ENCODE measurements around the gene ICAM3. TPM values are rescaled to one million over a fixed set of nuclear protein-coding genes. Genes with fewer than 3 reads are reported as not detected.

The ICAM3 gene
- total and polyA plus RNA-seq, 2 of the 4 experiments (the other 2 are of a cell fraction) = 6.6 to 11.7 TPM

DNA sequence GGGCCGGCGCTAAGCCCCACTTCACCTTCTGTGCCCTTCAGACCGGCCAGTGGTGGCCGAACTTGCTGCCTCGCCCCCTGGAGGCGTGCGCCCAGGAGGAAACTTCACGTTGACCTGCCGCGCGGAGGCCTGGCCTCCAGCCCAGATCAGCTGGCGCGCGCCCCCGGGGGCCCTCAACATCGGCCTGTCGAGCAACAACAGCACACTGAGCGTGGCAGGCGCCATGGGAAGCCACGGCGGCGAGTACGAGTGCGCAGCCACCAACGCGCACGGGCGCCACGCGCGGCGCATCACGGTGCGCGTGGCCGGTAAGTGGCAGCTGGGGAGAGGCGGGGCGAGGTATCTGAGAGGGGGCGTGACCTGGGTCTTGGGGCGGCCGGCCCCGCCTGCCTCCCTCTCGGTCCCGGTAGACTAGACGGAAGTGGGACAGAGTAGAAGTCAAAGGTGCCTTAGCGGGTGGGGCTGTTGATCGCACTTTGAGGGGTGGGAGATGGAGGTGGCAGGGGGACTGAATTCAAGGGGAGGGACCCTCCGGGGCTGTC lies 44.0 kb downstream of the ICAM3 start:
- H3K27ac ChIP-seq (ENCODE audit: insufficient read depth, low read length) = no peak overlapping the region
- ChIA-PET CTCF (no interaction called here), POLR2A (ENCODE audit: unreplicated experiment) (no interaction called here)
- H4K8ac ChIP-seq (ENCODE audit: low read depth in 2 of 2, low read length in 2 of 2) = no peak overlapping the region
- in situ Hi-C loops (cut with MboI; ENCODE audit: low sequenced_read_pairs) = no loop called here
- H3K4me3 ChIP-seq (ENCODE audit: insufficient read depth, low read depth, low read length) = no peak overlapping the region
- peaks cover 14% of the 10 kb centered on the region; the same call in 1 of the 2 replicates for H3K36me3 ChIP-seq (ENCODE audit: control insufficient read depth, insufficient read depth, low read length)
- 30% methylated on average over 25 of the region's 48 CpGs; no CpG with 5 or more reads in 1 of the 2 experiments for WGBS, 2 experiments (ENCODE audit: extremely low coverage in 2 of 2, insufficient read length in 1 of 2)
- TF ChIP-seq MAFK (IDR thresholded peaks at IDR 0.05; ENCODE audit: low read depth, low read length) = no peak
- peak overlapping the region; percentile 33 for H2AFZ ChIP-seq (replicated peaks; ENCODE audit: low read length, poor library complexity)
- peaks cover 16% of the 10 kb centered on the region for H3K4me1 ChIP-seq (ENCODE audit: control insufficient read depth, insufficient read depth, low read length)
- H3K23ac ChIP-seq (ENCODE audit: low read depth, low read length) = no peak overlapping the region
- peak overlapping the region; percentile 24; the same call in 1 of the 2 replicates for H2AK5ac ChIP-seq (ENCODE audit: low read depth, low read length)
- DNase-seq (no peak), ATAC-seq (ENCODE audit: low read depth) (no peak)
- no peak overlapping the region for H3K4ac ChIP-seq (ENCODE audit: low read depth, low read length)
- peaks cover 0 to 4% of the 10 kb centered on the region in 2 experiments; a peak in 1 of 4 replicates for H3K79me1 ChIP-seq (ENCODE audit: low read depth in 1 of 2, low read length in 2 of 2)
- H3K9me3 ChIP-seq (ENCODE audit: control insufficient read depth, insufficient read depth, low read length) = no peaks in the 10 kb centered on the region
- no peak overlapping the region for H2BK120ac ChIP-seq (ENCODE audit: low read depth, low read length)
- H2BK20ac ChIP-seq (ENCODE audit: low read depth, low read length) = no peak overlapping the region
- no peak overlapping the region for H3K9ac ChIP-seq (ENCODE audit: low read depth, low read length)
- no peak overlapping the region for H3K56ac ChIP-seq (ENCODE audit: extremely low read depth, insufficient read depth, low read length)
- intact Hi-C loops (cut with micrococcal nuclease) = no loop called here
- H2BK5ac ChIP-seq (ENCODE audit: low read depth, low read length, poor library complexity, severe bottlenecking) = no peak overlapping the region
- H4K5ac ChIP-seq (ENCODE audit: low read depth, low read length) = no peak overlapping the region
- no peak overlapping the region for H3K18ac ChIP-seq (ENCODE audit: low read depth, low read length)
- no peak overlapping the region for H2AK9ac ChIP-seq (replicated peaks; ENCODE audit: low read depth, low read length, poor library complexity)
- no peak overlapping the region for H3K4me2 ChIP-seq (ENCODE audit: low read depth, low read length)
- H4K91ac ChIP-seq (ENCODE audit: insufficient read depth, low read depth, low read length) = no peak overlapping the region
- peaks cover 6% of the 10 kb centered on the region for H4K20me1 ChIP-seq (ENCODE audit: insufficient read depth, low read length)
- H3K14ac ChIP-seq (replicated peaks; ENCODE audit: low read depth, low read length) = no peak overlapping the region
- H3K9me1 ChIP-seq (ENCODE audit: insufficient read depth, low read length) = no peaks in the 10 kb centered on the region
- BruUV-seq (replicated peaks) = no TSS peak
- H3K27me3 ChIP-seq (ENCODE audit: control insufficient read depth, insufficient read depth, low read length) = no peaks in the 10 kb centered on the region; the same call in 1 of the 2 replicates
- dilution Hi-C loops (cut with HindIII; ENCODE audit: low sequenced_read_pairs, unreplicated experiment) = no loop called here
- no peak overlapping the region for H2BK15ac ChIP-seq (ENCODE audit: low read depth, low read length)
